Metanephros (tissue), 2 donors: Measurements from ENCODE around the gene DAD1. TPM values are rescaled to one million over a fixed set of nuclear protein-coding genes. Genes with fewer than 3 reads are reported as not detected.

Source experiments
- small RNA-seq: library from RNA; depleted of rRNA; stranded (forward); fragments of <200 nt; gene quantifications from one replicate; pipeline ENCODE3, GENCODE V24; 2014; ENCODE audit warnings: low replicate concordance
- total RNA-seq: library from RNA; depleted of rRNA; stranded (reverse); fragments of >200 nt; gene quantifications from one replicate; pipeline ENCODE4 v1.2.3, GENCODE V29; 2014

Gene DAD1
- 232 TPM for total RNA-seq

DNA sequence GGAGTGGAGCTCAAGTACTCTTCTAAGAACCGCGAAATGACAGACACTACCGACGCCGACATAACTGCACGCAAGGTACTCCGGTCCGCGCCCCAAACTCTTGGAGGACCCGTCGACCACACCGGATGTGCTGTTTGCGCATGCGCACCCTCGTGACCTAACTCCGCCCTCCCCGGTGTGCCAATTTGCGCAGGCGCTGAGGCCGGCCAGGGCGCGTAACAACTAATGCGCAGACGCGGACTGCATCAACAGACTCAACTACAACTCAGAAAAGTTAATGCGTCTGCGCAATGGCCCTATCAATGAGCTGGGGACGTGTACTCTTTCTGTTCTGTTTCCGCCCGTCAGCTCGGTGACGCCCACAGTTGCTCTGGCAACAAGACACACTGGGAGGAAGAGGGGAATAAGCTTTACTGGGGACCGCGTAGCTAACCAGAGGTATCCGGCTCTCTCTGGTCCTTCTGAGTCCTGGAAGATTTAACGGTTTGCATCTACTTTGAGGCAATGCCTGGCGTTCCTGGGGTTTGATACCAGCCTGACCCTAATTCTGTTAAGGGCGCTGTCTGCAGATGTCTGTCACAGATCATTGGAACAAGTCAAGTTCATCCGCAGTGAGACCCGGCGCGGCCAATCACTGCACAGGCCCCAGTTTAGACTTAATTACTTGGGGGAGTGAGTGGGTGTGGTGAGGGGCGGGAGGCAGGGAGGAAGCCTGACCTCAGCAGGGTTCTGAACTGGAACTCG lies at the start of gene DAD1:
TSS of gene DAD1 (minus strand) at position 129 of the 744 bp plus-strand sequence. CDS start at position 62, 67 bp downstream.

DNA sequence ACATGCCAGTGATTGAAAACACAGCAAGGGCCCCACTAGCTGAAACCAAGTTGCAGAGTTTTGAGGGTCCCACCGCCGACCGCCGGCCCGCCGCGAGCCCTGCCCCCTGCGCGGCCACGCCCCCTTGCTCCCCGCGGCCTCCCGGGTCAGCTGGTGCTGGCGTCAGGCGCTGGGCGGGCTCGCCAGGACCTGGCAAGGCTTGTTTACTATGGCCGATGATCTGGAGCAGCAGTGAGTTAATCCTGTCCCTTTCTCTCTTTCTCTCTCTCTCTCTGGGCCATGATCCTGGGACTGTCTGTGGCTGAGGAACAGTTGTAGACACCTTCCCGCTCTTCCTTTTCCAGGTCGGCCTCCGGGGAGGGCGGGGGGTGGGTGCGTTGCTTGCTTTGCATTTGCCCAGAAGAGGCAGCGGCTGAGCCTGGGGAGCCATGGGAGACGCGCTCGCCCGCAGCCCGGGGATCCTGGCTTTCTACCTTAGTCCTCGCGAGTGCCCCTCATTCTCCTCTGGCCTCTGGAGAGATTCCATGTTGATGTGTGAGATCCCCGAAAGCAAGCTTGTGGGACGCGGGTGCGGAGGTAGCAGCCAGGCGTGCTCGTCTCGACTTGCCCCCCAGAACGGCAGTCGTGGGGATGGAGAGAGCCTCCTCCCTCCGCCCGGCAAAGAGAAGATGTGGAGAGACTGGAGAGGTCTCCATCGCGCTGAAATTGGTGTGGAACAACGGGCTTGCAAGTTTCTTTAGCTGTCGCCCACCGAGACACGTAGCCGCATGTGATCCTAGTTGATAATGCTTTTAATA lies 9.3 kb upstream of the DAD1 start, which contains the start of gene ABHD4:
TSS of gene ABHD4 (plus strand) at position 202 of the 797 bp plus-strand sequence. CDS start at position 209, 7 bp downstream.

Small RNA genes within 50 kb of the gene (small RNA-seq; reads per million reads assigned to genes)
- gene TRAJ1: not detected
- gene TRAJ10: not detected
- gene TRAJ11: not detected
- not detected for gene TRAJ12
- gene TRAJ13: not detected
- not detected for gene TRAJ14
- not detected for gene TRAJ16
- not detected for gene TRAJ17
- gene TRAJ18: not detected
- not detected for gene TRAJ19
- gene TRAJ2: not detected
- gene TRAJ20: not detected
- not detected for gene TRAJ21
- not detected for gene TRAJ22
- not detected for gene TRAJ23
- gene TRAJ24: not detected
- gene TRAJ25: not detected
- gene TRAJ26: not detected
- gene TRAJ27: not detected
- not detected for gene TRAJ28
- not detected for gene TRAJ3
- not detected for gene TRAJ4
- not detected for gene TRAJ5
- gene TRAJ6: not detected
- gene TRAJ7: not detected
- gene TRAJ8: not detected
- gene TRAJ9: not detected

Other genes starting within 250 kb of the DAD1 start
- 36.3 TPM for gene ABHD4, start 9.1 kb upstream of the DAD1 start, total RNA-seq
- gene OR6J1, start 55.1 kb upstream of the DAD1 start, total RNA-seq: 0.06 TPM
- gene OXA1L, start 177.5 kb upstream of the DAD1 start, total RNA-seq: 94.2 TPM
- 33.2 TPM for gene SLC7A7, start 226.2 kb upstream of the DAD1 start, total RNA-seq
- 53.2 TPM for gene MRPL52, start 240.7 kb upstream of the DAD1 start, total RNA-seq
- 112 TPM for gene MMP14, start 247.4 kb upstream of the DAD1 start, total RNA-seq